GM12878 (cell line): ENCODE results near the gene ATP7B. TPM values are rescaled to one million over a fixed set of nuclear protein-coding genes. Genes with fewer than 3 reads are reported as not detected.

Experiments used
- ATAC-seq: fragments of 200-7000 bp; cut with Tn5 transposase; 3 replicates; pipeline ENCODE4 v1.9.1; 2020; ENCODE audit warnings: mild to moderate bottlenecking, moderate library complexity
- BruUV-seq: library from RNA; stranded (reverse); fragments of 400-500 nt; replicated peaks from 2 replicates; lab custom pipeline; 2021; lab: Mats Ljungman, UMichigan
- CTCF ChIA-PET: fragments of 300-600 bp; sonication (Branson Sonifier 250); formaldehyde crosslinking; extraction: SDS; loops from one replicate; lab custom pipeline; 2021; ENCODE audit warnings: inconsistent platforms; lab: Yijun Ruan, JAX
- POLR2A ChIA-PET: fragments of 350-600 bp; formaldehyde crosslinking; extraction: SDS; loops from one replicate; lab custom pipeline; 2021; ENCODE audit warnings: inconsistent platforms; lab: Charles Lee
- RAD21 ChIA-PET: fragments of 300-600 bp; sonication (Branson Sonifier 250); formaldehyde crosslinking; loops from one replicate; lab custom pipeline; 2023; ENCODE audit warnings: antibody characterized with exemption; ENCODE audit not compliant: unreplicated experiment; lab: Charles Lee
- SMC1A ChIA-PET: fragments of 300-600 bp; sonication (Branson Sonifier 250); formaldehyde crosslinking; loops from one replicate; lab custom pipeline; 2023; ENCODE audit not compliant: unreplicated experiment, uncharacterized antibody; lab: Charles Lee
- DNase-seq: peaks from one replicate; pipeline ENCODE4 v3.0.0-alpha.2; 2011; ENCODE audit warnings: low read depth, low spot score
- FAIRE-seq: peaks from 3 replicates; lab custom pipeline; 2011; peaks lifted over from hg19 to GRCh38; lab: Jason Lieb, UNC
- H2AFZ ChIP-seq: 2 replicates; pipeline ENCODE4 v1.6.0; 2011; ENCODE audit warnings: low read depth, low read length, control low read depth; ENCODE audit not compliant: control insufficient read depth
- H3K27ac ChIP-seq: 2 replicates; pipeline ENCODE4 v1.5.1; 2011; ENCODE audit warnings: control low read depth; ENCODE audit not compliant: control insufficient read depth, insufficient read depth
- H3K27me3 ChIP-seq, 2 experiments: replicated peaks in 1 of 2; 2 replicates each; pipeline versions ENCODE4 v1.6.0 to v1.6.1; 2011; ENCODE audit warnings: low read length in 1 of 2; ENCODE audit not compliant: control insufficient read depth in 2 of 2, insufficient read depth in 2 of 2
- H3K36me3 ChIP-seq, 2 experiments: 2 replicates each; pipeline ENCODE4 v1.5.1; 2011; ENCODE audit warnings: low read length in 1 of 2; ENCODE audit not compliant: control insufficient read depth in 2 of 2, insufficient read depth in 2 of 2
- H3K4me1 ChIP-seq: 2 replicates; pipeline ENCODE4 v1.6.1; 2011; ENCODE audit warnings: mild to moderate bottlenecking, low read length, moderate library complexity, mixed read lengths; ENCODE audit not compliant: control insufficient read depth, insufficient read depth
- H3K4me2 ChIP-seq: 2 replicates; pipeline ENCODE4 v1.6.0; 2011; ENCODE audit warnings: control low read depth; ENCODE audit not compliant: control insufficient read depth, insufficient read depth
- H3K4me3 ChIP-seq: fragments of 200-600 bp; sonication (generic); 2 replicates; pipeline ENCODE4 v1.5.1; 2016
- H3K79me2 ChIP-seq: 2 replicates; pipeline ENCODE4 v1.6.0; 2011; ENCODE audit warnings: low read length; ENCODE audit not compliant: control insufficient read depth, insufficient read depth
- H3K9ac ChIP-seq: 2 replicates; pipeline ENCODE4 v1.8.0; 2011; ENCODE audit warnings: low read length, control low read depth, mixed read lengths; ENCODE audit not compliant: control insufficient read depth, insufficient read depth
- H3K9me3 ChIP-seq: replicated peaks from 3 replicates; pipeline ENCODE4 v1.5.1; 2011; ENCODE audit warnings: mild to moderate bottlenecking, low read length; ENCODE audit not compliant: control insufficient read depth, insufficient read depth
- H4K20me1 ChIP-seq: 2 replicates; pipeline ENCODE4 v1.6.0; 2011; ENCODE audit not compliant: control insufficient read depth, insufficient read depth
- BHLHE40 ChIP-seq, 2 experiments: fragments of 450-650 bp in 1 of 2; IDR thresholded peaks; 2 replicates each; pipeline ENCODE4 v1.6.1; 2011 to 2017; ENCODE audit warnings: low read depth in 2 of 2, borderline replicate concordance in 1 of 2, improper control_type of control experiment in 1 of 2, low read length in 1 of 2, mild to moderate bottlenecking in 1 of 2
- CBX5 ChIP-seq: sonication (generic); IDR thresholded peaks from 2 replicates; pipeline ENCODE4 v1.6.1; 2016; ENCODE audit warnings: low read depth, moderate library complexity, mild to moderate bottlenecking, inconsistent platforms
- CHD1 ChIP-seq: IDR thresholded peaks from 2 replicates; pipeline ENCODE4 v1.6.1; 2012; ENCODE audit warnings: low read depth, low read length, improper control_type of control experiment
- NR2C1 ChIP-seq: fragments of 450-650 bp; IDR thresholded peaks from 2 replicates; pipeline ENCODE4 v1.6.1; 2017; ENCODE audit warnings: antibody characterized with exemption, mild to moderate bottlenecking, moderate library complexity
- SIX5 ChIP-seq: IDR thresholded peaks from 2 replicates; pipeline ENCODE4 v1.6.1; 2011; ENCODE audit warnings: mild to moderate bottlenecking, low read depth, low read length, moderate library complexity; ENCODE audit not compliant: severe bottlenecking
- SREBF1 ChIP-seq: IDR thresholded peaks from 2 replicates; pipeline ENCODE4 v1.6.1; 2012; ENCODE audit warnings: mild to moderate bottlenecking, low read length
- YBX1 ChIP-seq: fragments of 450-650 bp; IDR thresholded peaks from 2 replicates; pipeline ENCODE4 v1.6.1; 2016; ENCODE audit warnings: antibody characterized with exemption
- WGBS: methylation state at CpG from one replicate; pipeline ENCODE4 v1.1.6; 2016; ENCODE audit warnings: low lambda C conversion rate; ENCODE audit not compliant: insufficient replicate concordance, insufficient coverage; ENCODE audit errors: missing lambda C conversion rate; 5-methylcytosine and 5-hydroxymethylcytosine counted together
- in situ Hi-C: fragments of 300-500 bp; cut with MboI; formaldehyde crosslinking; loops from 9 replicates; pipeline ENCODE4 v1.14.3; 2018; ENCODE audit warnings: mixed read lengths
- intact Hi-C: fragments of 100-400 bp; cut with micrococcal nuclease; formaldehyde crosslinking; loops from one replicate; pipeline ENCODE4 v1.14.2; 2022; ENCODE audit not compliant: unreplicated experiment
- polyA plus RNA-seq, 11 experiments: library from polyadenylated mRNA; depleted of rRNA in 4 of 11; unstranded in 6 of 11; stranded (reverse) in 5 of 11; fragments of >200 nt; fragmentation: Nextera tagmentation in 4 of 11; fragmentation: Illumina TruSeq in 1 of 11; extraction: Ambion mirVana in 4 of 11; extraction: Trizol in 1 of 11; gene quantifications; 1 replicate in 1 of 11; 2 replicates in 10 of 11; pipeline versions ENCODE4 v1.2.1 to v1.2.3, GENCODE V29; 2011 to 2016; ENCODE audit warnings: inconsistent platforms in 2 of 11, missing spikeins in 2 of 11, low read depth in 1 of 11
- total RNA-seq, 4 experiments: library from RNA; depleted of rRNA in 3 of 4; stranded (reverse); fragments of >200 nt in 3 of 4; fragmentation: Illumina TruSeq in 1 of 4; extraction: Trizol in 1 of 4; gene quantifications; 2 replicates each; pipeline versions ENCODE4 v1.2.1 to v1.2.3, GENCODE V29; 2013 to 2021
- TF ChIP-seq, protein P1 (sequence below), 3 experiments: IDR thresholded peaks in 2 of 3; conservative IDR thresholded peaks in 1 of 3; 2 replicates each; pipeline ENCODE4 v1.5.1; 2011; ENCODE audit warnings: low read depth in 3 of 3, low read length in 3 of 3, mild to moderate bottlenecking in 3 of 3, control low read depth in 2 of 3, moderate library complexity in 2 of 3, inconsistent platforms in 1 of 3, mixed read lengths in 1 of 3; ENCODE audit not compliant: control insufficient read depth in 2 of 3, insufficient read depth in 1 of 3; ENCODE audit errors: extremely low read depth in 1 of 3
- TF ChIP-seq, protein P2 (sequence below): IDR thresholded peaks from 2 replicates; pipeline ENCODE4 v1.6.1; 2012; ENCODE audit warnings: low read depth, low read length, improper control_type of control experiment
- TF ChIP-seq, protein P3 (sequence below): IDR thresholded peaks from 2 replicates; pipeline ENCODE4 v1.6.1; 2012; ENCODE audit warnings: mild to moderate bottlenecking, low read depth, low read length

Gene ATP7B
- total and polyA plus RNA-seq, 10 of the 15 experiments (the other 5 are each of a cell fraction or from before 2014, with no cell fraction given): under 0.01 to 1.1 (median 0.06) TPM; not detected in 2

DNA sequence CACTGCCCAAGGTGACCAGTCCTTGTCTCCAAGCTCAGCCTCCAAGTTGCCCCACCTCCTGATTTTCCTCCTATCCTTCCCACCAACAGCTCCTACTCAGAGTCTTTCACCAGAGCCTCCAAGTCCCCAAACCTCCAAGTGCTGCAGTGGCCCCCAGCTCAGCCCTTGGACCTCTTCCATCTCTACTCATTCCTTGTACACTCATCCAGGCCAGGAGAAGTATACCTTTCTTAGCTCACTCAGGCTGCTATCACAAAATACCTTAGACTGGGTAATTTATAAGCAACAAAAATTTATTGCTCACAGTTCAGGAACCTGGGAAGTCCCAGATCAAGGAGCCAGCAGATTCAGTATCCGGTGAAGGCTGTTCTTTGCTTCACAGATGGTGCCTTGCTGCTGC lies 11.3 kb downstream of the ATP7B start:
- CTCF ChIA-PET: interaction anchor here (0.6 to 5.5 kb wide), 11 partner anchors 9 to 869 kb away, joined by 3 to 36 read pairs (median 4); partner anchors contain the start of gene VPS36
- H3K36me3 ChIP-seq: no peaks in the 10 kb centered on the region
- H3K4me3 ChIP-seq: no peak overlapping the region
- H3K79me2 ChIP-seq: no peaks in the 10 kb centered on the region
- no peak overlapping the region for H3K9ac ChIP-seq
- H2AFZ ChIP-seq: no peak overlapping the region
- in situ Hi-C loops (no loop called here), intact Hi-C loops (loop anchor here (5.0 kb wide), 2 partner anchors 103 to 237 kb away; no protein-coding TSS in a partner anchor)
- DNase-seq (no peak), FAIRE-seq (no peak), ATAC-seq (no peak)
- 0% methylated on average over 1 of the region's 1 CpG for WGBS
- no peak overlapping the region for H3K4me2 ChIP-seq
- TF ChIP-seq CBX5: no peak
- TF ChIP-seq NR2C1: no peak
- TF ChIP-seq CHD1: no peak
- TF ChIP-seq SREBF1: no peak
- peaks cover 3 to 11% of the 10 kb centered on the region in 2 experiments; a peak in 3 of 4 replicates for H3K27me3 ChIP-seq
- RAD21 ChIA-PET: interaction anchor here (1.1 to 2.1 kb wide), 2 partner anchors 104 to 128 kb away, joined by 3 to 6 read pairs; no protein-coding TSS in a partner anchor
- SMC1A ChIA-PET: interaction anchor here (1.4 to 2.4 kb wide), 3 partner anchors 8 to 128 kb away, joined by 6 to 7 read pairs (median 6); no protein-coding TSS in a partner anchor
- no peak overlapping the region for H3K27ac ChIP-seq
- H4K20me1 ChIP-seq: no peaks in the 10 kb centered on the region
- no peaks in the 10 kb centered on the region for H3K4me1 ChIP-seq
- POLR2A ChIA-PET: no interaction called here
- H3K9me3 ChIP-seq: no peaks in the 10 kb centered on the region
- BruUV-seq: no TSS peak

DNA sequence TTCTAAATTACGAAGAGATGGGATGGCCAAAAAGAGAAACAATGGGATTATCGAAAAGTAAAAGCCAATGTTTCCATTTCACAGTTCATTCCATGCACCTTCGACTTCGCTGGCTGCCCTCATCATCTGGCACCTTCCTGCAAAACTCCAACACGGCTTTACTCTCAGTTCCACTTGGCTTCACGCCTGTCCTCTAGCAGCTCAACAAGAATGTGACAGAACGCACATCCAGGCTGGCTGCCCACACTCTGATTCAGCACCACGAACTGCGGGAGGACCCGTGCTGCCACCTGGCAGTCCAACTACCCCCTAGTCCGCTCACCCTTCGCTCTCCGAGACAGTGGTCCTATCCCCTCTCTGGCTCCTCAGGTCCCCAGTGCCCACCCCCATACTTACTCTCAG lies 11.7 kb downstream of the ATP7B start:
- intact Hi-C loops (loop anchor here (5.0 kb wide), 1 partner anchor 102 kb away; no protein-coding TSS in a partner anchor), in situ Hi-C loops (no loop called here)
- no peaks in the 10 kb centered on the region for H3K9me3 ChIP-seq
- H3K27me3 ChIP-seq: peaks cover 3 to 11% of the 10 kb centered on the region in 2 experiments; a peak in 3 of 4 replicates
- H3K4me3 ChIP-seq: no peak overlapping the region
- RAD21 ChIA-PET: interaction anchor here (1.1 to 2.1 kb wide), 2 partner anchors 104 to 128 kb away, joined by 3 to 6 read pairs; no protein-coding TSS in a partner anchor
- POLR2A ChIA-PET: no interaction called here
- DNase-seq (no peak), ATAC-seq (no peak), FAIRE-seq (no peak)
- H3K4me2 ChIP-seq: no peak overlapping the region
- SMC1A ChIA-PET: interaction anchor here (0.8 to 2.4 kb wide), 5 partner anchors 9 to 128 kb away, joined by 3 to 7 read pairs (median 6); no protein-coding TSS in a partner anchor
- CTCF ChIA-PET: interaction anchor here (0.6 to 5.5 kb wide), 8 partner anchors 8 to 868 kb away, joined by 3 to 36 read pairs (median 4); partner anchors contain the start of gene VPS36
- no peaks in the 10 kb centered on the region for H3K4me1 ChIP-seq
- BruUV-seq: no TSS peak
- H3K36me3 ChIP-seq: no peaks in the 10 kb centered on the region
- no peak overlapping the region for H2AFZ ChIP-seq
- WGBS: 27% methylated on average over 13 of the region's 13 CpGs
- H4K20me1 ChIP-seq: no peaks in the 10 kb centered on the region
- no peak overlapping the region for H3K27ac ChIP-seq
- no peak overlapping the region for H3K9ac ChIP-seq
- no peaks in the 10 kb centered on the region for H3K79me2 ChIP-seq
- TF ChIP-seq SIX5 (no peak), CBX5 (no peak), YBX1 (no peak), BHLHE40 (IDR thresholded peaks at IDR 0.05; ENCODE audit: borderline replicate concordance in 1 of 2, low read depth in 2 of 2, low read length in 1 of 2) (no peak)
- TF ChIP-seq, protein P1, sequence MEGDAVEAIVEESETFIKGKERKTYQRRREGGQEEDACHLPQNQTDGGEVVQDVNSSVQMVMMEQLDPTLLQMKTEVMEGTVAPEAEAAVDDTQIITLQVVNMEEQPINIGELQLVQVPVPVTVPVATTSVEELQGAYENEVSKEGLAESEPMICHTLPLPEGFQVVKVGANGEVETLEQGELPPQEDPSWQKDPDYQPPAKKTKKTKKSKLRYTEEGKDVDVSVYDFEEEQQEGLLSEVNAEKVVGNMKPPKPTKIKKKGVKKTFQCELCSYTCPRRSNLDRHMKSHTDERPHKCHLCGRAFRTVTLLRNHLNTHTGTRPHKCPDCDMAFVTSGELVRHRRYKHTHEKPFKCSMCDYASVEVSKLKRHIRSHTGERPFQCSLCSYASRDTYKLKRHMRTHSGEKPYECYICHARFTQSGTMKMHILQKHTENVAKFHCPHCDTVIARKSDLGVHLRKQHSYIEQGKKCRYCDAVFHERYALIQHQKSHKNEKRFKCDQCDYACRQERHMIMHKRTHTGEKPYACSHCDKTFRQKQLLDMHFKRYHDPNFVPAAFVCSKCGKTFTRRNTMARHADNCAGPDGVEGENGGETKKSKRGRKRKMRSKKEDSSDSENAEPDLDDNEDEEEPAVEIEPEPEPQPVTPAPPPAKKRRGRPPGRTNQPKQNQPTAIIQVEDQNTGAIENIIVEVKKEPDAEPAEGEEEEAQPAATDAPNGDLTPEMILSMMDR (IDR thresholded peaks at IDR 0.05 in 2 of 3, conservative IDR thresholded peaks at IDR 0.05 in 1 of 3; ENCODE audit: control insufficient read depth in 2 of 3, extremely low read depth in 1 of 3, insufficient read depth in 1 of 3, low read depth in 3 of 3, low read length in 3 of 3): no peak
- TF ChIP-seq, protein P2, sequence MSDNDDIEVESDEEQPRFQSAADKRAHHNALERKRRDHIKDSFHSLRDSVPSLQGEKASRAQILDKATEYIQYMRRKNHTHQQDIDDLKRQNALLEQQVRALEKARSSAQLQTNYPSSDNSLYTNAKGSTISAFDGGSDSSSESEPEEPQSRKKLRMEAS: no peak
- TF ChIP-seq, protein P3, sequence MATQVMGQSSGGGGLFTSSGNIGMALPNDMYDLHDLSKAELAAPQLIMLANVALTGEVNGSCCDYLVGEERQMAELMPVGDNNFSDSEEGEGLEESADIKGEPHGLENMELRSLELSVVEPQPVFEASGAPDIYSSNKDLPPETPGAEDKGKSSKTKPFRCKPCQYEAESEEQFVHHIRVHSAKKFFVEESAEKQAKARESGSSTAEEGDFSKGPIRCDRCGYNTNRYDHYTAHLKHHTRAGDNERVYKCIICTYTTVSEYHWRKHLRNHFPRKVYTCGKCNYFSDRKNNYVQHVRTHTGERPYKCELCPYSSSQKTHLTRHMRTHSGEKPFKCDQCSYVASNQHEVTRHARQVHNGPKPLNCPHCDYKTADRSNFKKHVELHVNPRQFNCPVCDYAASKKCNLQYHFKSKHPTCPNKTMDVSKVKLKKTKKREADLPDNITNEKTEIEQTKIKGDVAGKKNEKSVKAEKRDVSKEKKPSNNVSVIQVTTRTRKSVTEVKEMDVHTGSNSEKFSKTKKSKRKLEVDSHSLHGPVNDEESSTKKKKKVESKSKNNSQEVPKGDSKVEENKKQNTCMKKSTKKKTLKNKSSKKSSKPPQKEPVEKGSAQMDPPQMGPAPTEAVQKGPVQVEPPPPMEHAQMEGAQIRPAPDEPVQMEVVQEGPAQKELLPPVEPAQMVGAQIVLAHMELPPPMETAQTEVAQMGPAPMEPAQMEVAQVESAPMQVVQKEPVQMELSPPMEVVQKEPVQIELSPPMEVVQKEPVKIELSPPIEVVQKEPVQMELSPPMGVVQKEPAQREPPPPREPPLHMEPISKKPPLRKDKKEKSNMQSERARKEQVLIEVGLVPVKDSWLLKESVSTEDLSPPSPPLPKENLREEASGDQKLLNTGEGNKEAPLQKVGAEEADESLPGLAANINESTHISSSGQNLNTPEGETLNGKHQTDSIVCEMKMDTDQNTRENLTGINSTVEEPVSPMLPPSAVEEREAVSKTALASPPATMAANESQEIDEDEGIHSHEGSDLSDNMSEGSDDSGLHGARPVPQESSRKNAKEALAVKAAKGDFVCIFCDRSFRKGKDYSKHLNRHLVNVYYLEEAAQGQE: no peak
